KOPT-K1 (cell line): ENCODE results near the gene ADCY9.

Experiments
- H3K27ac ChIP-seq: fragments of 200-600 bp; sonication (generic); 2 replicates; pipeline ENCODE4 v1.5.1; 2016; ENCODE audit warnings: antibody characterized with exemption, mild to moderate bottlenecking, low read depth, low read length; ENCODE audit not compliant: poor library complexity, severe bottlenecking
- H3K36me3 ChIP-seq: fragments of 200-600 bp; sonication (generic); 2 replicates; pipeline ENCODE4 v1.5.1; 2017; ENCODE audit warnings: antibody characterized with exemption, mild to moderate bottlenecking, low read length, moderate library complexity; ENCODE audit not compliant: insufficient read depth
- H3K9me3 ChIP-seq: fragments of 200-600 bp; sonication (generic); 2 replicates; pipeline ENCODE4 v1.5.1; 2017; ENCODE audit warnings: antibody characterized with exemption, low read length, mild to moderate bottlenecking; ENCODE audit not compliant: insufficient read depth, poor library complexity, severe bottlenecking

ADCY9 gene

DNA sequence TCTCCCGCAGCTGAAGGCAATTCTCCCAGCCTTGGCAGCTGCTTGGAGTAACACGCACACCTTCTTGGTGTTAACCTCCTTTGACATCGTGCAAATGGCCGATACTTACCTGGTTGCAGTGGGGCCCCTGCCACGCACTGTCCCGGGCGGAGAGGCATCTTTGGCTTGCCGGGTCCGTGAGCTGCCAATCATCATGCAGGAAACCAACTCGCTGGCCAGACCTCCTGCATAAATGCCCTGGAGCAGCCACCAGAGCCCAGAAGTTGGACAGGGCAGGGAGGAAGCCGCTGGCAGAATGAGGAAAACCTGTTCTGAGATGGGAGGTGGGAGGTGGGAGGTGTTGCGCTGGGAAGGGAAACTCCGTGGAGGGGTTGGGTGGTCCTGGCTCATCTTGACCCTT, 194.0 kb downstream of the ADCY9 start:
- no peak overlapping the region for H3K27ac ChIP-seq
- peaks cover 26% of the 10 kb centered on the region for H3K9me3 ChIP-seq
- H3K36me3 ChIP-seq: no peaks in the 10 kb centered on the region

DNA sequence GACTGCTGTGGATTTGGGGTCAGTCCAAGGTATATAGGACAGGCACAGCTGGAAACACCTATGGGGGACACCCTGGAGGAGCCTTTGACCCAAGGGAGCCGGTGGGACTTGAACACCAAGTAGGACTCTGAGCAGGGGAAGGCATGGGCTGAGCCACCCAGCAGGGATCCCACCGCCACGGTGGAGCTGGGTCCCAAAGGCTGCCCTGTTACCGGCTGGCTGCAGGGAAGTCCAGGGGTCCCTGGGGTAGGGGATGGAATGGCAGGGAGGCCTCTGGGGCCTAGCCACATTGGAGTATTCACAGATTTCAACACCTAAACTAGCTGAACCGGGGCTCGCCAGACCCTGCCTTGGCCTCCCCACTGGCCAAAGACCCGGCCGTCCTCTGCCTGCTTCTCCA, 196.0 kb downstream of the ADCY9 start:
- Histone ChIP-seq H3K36me3 (no peaks in the 10 kb centered on the region), H3K27ac (no peak overlapping the region), H3K9me3 (peaks cover 33% of the 10 kb centered on the region)

DNA sequence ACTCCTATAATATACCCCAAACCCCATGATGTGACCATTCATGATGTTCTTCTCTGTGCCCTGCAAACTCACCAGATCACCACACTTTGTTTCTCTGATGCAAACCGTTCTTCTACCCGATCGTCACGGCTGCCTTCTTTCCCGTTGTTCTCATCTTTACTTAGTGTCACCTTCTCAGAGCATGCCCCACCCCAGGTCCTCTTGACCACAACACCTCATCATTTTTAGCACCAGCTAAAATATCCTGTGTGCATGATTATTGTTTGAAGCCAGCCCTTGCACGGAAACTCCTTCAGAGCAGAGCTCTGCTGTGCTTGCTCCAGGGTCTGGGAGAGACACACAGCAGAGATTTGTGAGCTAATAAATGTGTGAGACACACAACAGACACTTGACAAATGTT, 196.8 kb downstream of the ADCY9 start:
- peaks cover 33% of the 10 kb centered on the region for H3K9me3 ChIP-seq
- H3K36me3 ChIP-seq: no peaks in the 10 kb centered on the region
- H3K27ac ChIP-seq: no peak overlapping the region

DNA sequence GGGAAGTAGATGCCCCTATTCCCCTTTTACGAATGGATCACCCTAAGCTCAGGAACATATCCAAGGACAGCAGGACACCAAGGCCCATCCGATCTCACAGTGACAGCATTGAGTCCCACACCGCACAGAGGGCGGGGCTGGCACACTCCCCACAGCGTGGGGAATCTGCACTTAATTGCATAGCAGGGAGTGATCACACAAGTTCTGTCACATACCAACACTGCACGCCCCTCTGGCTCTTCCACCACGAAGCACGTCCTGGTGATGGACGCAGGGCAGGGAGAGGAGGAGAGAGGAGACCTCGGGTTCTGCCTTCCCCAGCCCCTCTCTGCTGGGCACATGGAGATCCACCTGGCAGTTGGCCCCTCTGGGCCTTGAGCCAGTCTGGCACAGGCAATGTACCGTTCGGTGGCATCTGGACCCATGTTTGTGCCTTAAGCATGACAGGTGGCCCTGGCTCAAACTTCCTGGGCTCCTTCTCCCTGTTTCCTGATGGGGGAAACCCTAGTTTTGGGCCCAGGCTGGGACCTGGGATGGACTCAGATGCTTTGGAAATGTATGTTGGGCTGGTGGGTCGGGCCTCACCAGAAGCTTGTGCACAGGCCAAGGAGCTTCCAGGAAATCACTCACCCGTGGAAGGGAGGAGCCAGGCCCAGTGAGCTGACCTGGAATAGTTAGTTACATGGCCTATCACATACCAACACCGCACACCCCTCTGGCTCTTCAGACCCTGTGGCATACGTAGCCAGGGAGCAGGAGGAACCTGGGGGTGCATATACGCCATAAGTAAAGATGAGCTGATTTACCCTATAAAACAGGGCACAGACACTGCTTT, 200.6 kb downstream of the ADCY9 start:
- H3K27ac ChIP-seq: no peak overlapping the region
- H3K9me3 ChIP-seq: peaks cover 31% of the 10 kb centered on the region
- no peaks in the 10 kb centered on the region for H3K36me3 ChIP-seq

DNA sequence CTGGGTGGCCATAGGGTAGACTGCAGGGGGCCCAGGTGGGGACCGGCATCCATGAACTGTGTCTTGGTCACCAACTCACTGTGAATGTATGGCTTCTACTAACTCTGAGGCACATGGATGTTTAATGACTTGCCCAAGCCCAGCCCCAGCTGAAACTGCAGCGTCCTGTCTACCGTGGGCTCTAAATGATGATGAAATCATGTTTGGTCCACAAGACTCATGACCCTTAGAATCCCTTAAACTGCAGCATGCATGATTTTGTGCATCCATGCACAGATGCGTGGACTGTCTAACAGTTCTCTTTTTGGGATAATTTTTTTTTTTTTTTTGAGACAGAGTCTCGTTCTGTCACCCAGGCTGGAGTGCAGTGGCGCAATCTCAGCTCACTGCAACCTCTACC, 203.3 kb downstream of the ADCY9 start:
- Histone ChIP-seq H3K36me3 (no peaks in the 10 kb centered on the region), H3K9me3 (peaks cover 12% of the 10 kb centered on the region), H3K27ac (no peak overlapping the region)
